SU-DHL-6 (cell line): ENCODE data around the gene LY6G6C.

ENCODE experiments used
- EZH2phosphoT487 ChIP-seq: fragments of 200-600 bp; sonication (generic), shearing (Covaris generic); conservative IDR thresholded peaks from 2 replicates; pipeline ENCODE4 v1.6.1; 2018; ENCODE audit warnings: mild to moderate bottlenecking, antibody characterized with exemption, low read length, moderate library complexity, mixed read lengths
- TF ChIP-seq, protein P1 (sequence below): fragments of 200-600 bp; sonication (generic); IDR thresholded peaks from one replicate; pipeline ENCODE4 v1.5.1; 2017; ENCODE audit warnings: antibody characterized with exemption, mild to moderate bottlenecking, low read length, moderate library complexity; ENCODE audit not compliant: insufficient read depth, poor library complexity, severe bottlenecking

DNA sequence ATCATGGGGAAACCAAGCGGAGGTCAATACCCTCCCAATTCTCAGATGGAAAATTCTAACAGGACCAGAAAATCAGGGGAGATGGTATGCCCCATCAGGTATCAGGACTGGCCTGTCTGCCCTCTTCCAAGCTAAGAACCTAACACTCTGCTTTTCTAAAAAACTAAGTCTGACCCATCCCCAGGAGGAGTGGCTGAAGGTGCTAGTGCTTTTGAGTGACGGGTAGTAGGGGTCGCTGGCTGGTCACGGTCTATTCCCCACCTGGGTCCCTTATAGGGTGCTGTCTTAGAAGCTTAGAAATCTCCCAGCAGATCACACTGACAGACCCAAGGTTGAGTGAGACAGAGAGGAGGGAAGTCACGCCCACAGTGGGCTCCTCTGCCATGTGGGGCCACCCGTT lies 28.0 kb downstream of the LY6G6C start:
- TF ChIP-seq, protein P1, sequence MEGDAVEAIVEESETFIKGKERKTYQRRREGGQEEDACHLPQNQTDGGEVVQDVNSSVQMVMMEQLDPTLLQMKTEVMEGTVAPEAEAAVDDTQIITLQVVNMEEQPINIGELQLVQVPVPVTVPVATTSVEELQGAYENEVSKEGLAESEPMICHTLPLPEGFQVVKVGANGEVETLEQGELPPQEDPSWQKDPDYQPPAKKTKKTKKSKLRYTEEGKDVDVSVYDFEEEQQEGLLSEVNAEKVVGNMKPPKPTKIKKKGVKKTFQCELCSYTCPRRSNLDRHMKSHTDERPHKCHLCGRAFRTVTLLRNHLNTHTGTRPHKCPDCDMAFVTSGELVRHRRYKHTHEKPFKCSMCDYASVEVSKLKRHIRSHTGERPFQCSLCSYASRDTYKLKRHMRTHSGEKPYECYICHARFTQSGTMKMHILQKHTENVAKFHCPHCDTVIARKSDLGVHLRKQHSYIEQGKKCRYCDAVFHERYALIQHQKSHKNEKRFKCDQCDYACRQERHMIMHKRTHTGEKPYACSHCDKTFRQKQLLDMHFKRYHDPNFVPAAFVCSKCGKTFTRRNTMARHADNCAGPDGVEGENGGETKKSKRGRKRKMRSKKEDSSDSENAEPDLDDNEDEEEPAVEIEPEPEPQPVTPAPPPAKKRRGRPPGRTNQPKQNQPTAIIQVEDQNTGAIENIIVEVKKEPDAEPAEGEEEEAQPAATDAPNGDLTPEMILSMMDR: no peak
- TF ChIP-seq EZH2phosphoT487: no peak
